H9 (cell line): ENCODE results near the gene LIPA. TPM values are rescaled to one million over a fixed set of nuclear protein-coding genes. Genes with fewer than 3 reads are reported as not detected.

Experiments used
- DNase-seq: peaks from one replicate; pipeline ENCODE4 v3.0.0-alpha.2; 2017
- H2AFZ ChIP-seq: one replicate; pipeline ENCODE4 v1.6.1; 2013; ENCODE audit warnings: mild to moderate bottlenecking, low read length, control low read depth, moderate library complexity
- H2AK5ac ChIP-seq: 2 replicates; pipeline ENCODE4 v1.6.1; 2013; ENCODE audit warnings: low read length, control low read depth, mixed read lengths; ENCODE audit not compliant: insufficient read length
- H2BK120ac ChIP-seq: one replicate; pipeline ENCODE4 v1.6.1; 2013; ENCODE audit warnings: low read depth, mild to moderate bottlenecking, low read length, control low read depth, inconsistent platforms; ENCODE audit not compliant: poor library complexity, severe bottlenecking
- H2BK12ac ChIP-seq: 2 replicates; pipeline ENCODE4 v1.6.1; 2013; ENCODE audit warnings: low read length, control low read depth, mixed read lengths, low read depth; ENCODE audit not compliant: insufficient read length
- H2BK15ac ChIP-seq: 2 replicates; pipeline ENCODE4 v1.6.1; 2013; ENCODE audit warnings: low read depth, low read length, control low read depth
- H2BK20ac ChIP-seq: one replicate; pipeline ENCODE4 v1.6.1; 2013; ENCODE audit warnings: low read depth, mild to moderate bottlenecking, low read length, control low read depth, inconsistent platforms; ENCODE audit not compliant: poor library complexity, severe bottlenecking
- H2BK5ac ChIP-seq: 2 replicates; pipeline ENCODE4 v1.6.1; 2013; ENCODE audit warnings: low read length, control low read depth, mixed read lengths; ENCODE audit not compliant: insufficient read length
- H3K14ac ChIP-seq: 2 replicates; pipeline ENCODE4 v1.6.1; 2013; ENCODE audit warnings: low read length, control low read depth; ENCODE audit not compliant: insufficient read depth
- H3K18ac ChIP-seq: 2 replicates; pipeline ENCODE4 v1.6.1; 2013; ENCODE audit warnings: low read depth, mild to moderate bottlenecking, mixed read lengths, low read length, control low read depth; ENCODE audit not compliant: insufficient read length
- H3K23ac ChIP-seq: 2 replicates; pipeline ENCODE4 v1.6.1; 2013; ENCODE audit warnings: low read length, control low read depth, mixed read lengths, low read depth; ENCODE audit not compliant: insufficient read length
- H3K23me2 ChIP-seq: 2 replicates; pipeline ENCODE4 v1.6.1; 2013; ENCODE audit warnings: low read depth, mild to moderate bottlenecking, mixed read lengths, low read length, control low read depth; ENCODE audit not compliant: insufficient read length, poor library complexity, severe bottlenecking
- H3K27ac ChIP-seq: 2 replicates; pipeline ENCODE4 v1.5.1; 2013; ENCODE audit warnings: low read length, control low read depth, mixed read lengths, low read depth; ENCODE audit not compliant: insufficient read length
- H3K27me3 ChIP-seq: 2 replicates; pipeline ENCODE4 v1.6.1; 2013; ENCODE audit warnings: low read length, control low read depth, inconsistent platforms; ENCODE audit not compliant: insufficient read depth
- H3K4ac ChIP-seq: 2 replicates; pipeline ENCODE4 v1.6.1; 2013; ENCODE audit warnings: low read depth, mild to moderate bottlenecking, control low read depth, inconsistent platforms, low read length, moderate library complexity
- H3K4me1 ChIP-seq: 2 replicates; pipeline ENCODE4 v1.6.1; 2013; ENCODE audit warnings: low read length, control low read depth, inconsistent platforms; ENCODE audit not compliant: insufficient read depth
- H3K4me2 ChIP-seq: 2 replicates; pipeline ENCODE4 v1.6.1; 2013; ENCODE audit warnings: low read length, control low read depth, mixed read lengths; ENCODE audit not compliant: insufficient read length, insufficient read depth
- H3K56ac ChIP-seq: 2 replicates; pipeline ENCODE4 v1.6.1; 2013; ENCODE audit warnings: low read depth, mild to moderate bottlenecking, mixed read lengths, low read length, control low read depth; ENCODE audit not compliant: insufficient read length
- H3K79me1 ChIP-seq: 2 replicates; pipeline ENCODE4 v1.6.1; 2013; ENCODE audit warnings: low read depth, mild to moderate bottlenecking, moderate library complexity, low read length, control low read depth, inconsistent platforms; ENCODE audit not compliant: insufficient read depth, poor library complexity, severe bottlenecking
- H3K79me2 ChIP-seq: 2 replicates; pipeline ENCODE4 v1.6.1; 2013; ENCODE audit warnings: low read length, control low read depth, inconsistent platforms; ENCODE audit not compliant: insufficient read depth
- H3K9ac ChIP-seq: 2 replicates; pipeline ENCODE4 v1.6.1; 2013; ENCODE audit warnings: low read length, control low read depth, mixed read lengths; ENCODE audit not compliant: insufficient read length; ENCODE audit errors: extremely low read depth
- H3K9me3 ChIP-seq: one replicate; pipeline ENCODE4 v1.6.1; 2013; ENCODE audit warnings: low read depth, low read length, inconsistent platforms; ENCODE audit not compliant: control insufficient read depth
- H3T11ph ChIP-seq: one replicate; pipeline ENCODE4 v1.6.1; 2013; ENCODE audit warnings: mild to moderate bottlenecking, low read length, control low read depth, inconsistent platforms
- H4K20me1 ChIP-seq: one replicate; pipeline ENCODE4 v1.6.1; 2013; ENCODE audit not compliant: control insufficient read depth, insufficient read length, insufficient read depth
- H4K5ac ChIP-seq: 2 replicates; pipeline ENCODE4 v1.6.1; 2013; ENCODE audit warnings: low read depth, mild to moderate bottlenecking, mixed read lengths, low read length, control low read depth; ENCODE audit not compliant: insufficient read length
- H4K8ac ChIP-seq: replicated peaks from 2 replicates; pipeline ENCODE4 v1.6.1; 2013; ENCODE audit warnings: low read length, control low read depth, mixed read lengths, low read depth; ENCODE audit not compliant: insufficient read length
- H4K91ac ChIP-seq: 2 replicates; pipeline ENCODE4 v1.6.1; 2013; ENCODE audit warnings: low read depth, mild to moderate bottlenecking, moderate library complexity, mixed read lengths, low read length, control low read depth; ENCODE audit not compliant: insufficient read length
- H3K27ac Mint-ChIP-seq, 3 experiments: 2 replicates in 2 of 3; 3 replicates in 1 of 3; pipeline ENCODE4 v1.8.0; 2020 to 2021; ENCODE audit warnings: mixed read lengths in 3 of 3, mild to moderate bottlenecking in 1 of 3, moderate library complexity in 1 of 3
- H3K27me3 Mint-ChIP-seq: 2 replicates; pipeline ENCODE4 v1.8.0; 2021; ENCODE audit warnings: low read depth, mild to moderate bottlenecking, moderate library complexity, mixed read lengths
- H3K36me3 Mint-ChIP-seq, 3 experiments: 2 replicates in 2 of 3; 3 replicates in 1 of 3; pipeline ENCODE4 v1.8.0; 2020 to 2021; ENCODE audit warnings: low read depth in 3 of 3, mixed read lengths in 3 of 3; ENCODE audit not compliant: insufficient read depth in 1 of 3
- H3K4me1 Mint-ChIP-seq, 2 experiments: 2 replicates each; pipeline ENCODE4 v1.8.0; 2020; ENCODE audit warnings: mixed read lengths in 2 of 2
- H3K4me3 Mint-ChIP-seq, 2 experiments: 2 replicates in 1 of 2; 3 replicates in 1 of 2; pipeline ENCODE4 v1.8.0; 2020 to 2021; ENCODE audit warnings: mild to moderate bottlenecking in 2 of 2, mixed read lengths in 2 of 2, moderate library complexity in 1 of 2
- H3K9me3 Mint-ChIP-seq, 2 experiments: 2 replicates in 1 of 2; 3 replicates in 1 of 2; pipeline ENCODE4 v1.8.0; 2020; ENCODE audit warnings: mild to moderate bottlenecking in 2 of 2, mixed read lengths in 2 of 2, moderate library complexity in 1 of 2
- CTCF ChIP-seq: fragments of 200-600 bp; sonication (generic); conservative IDR thresholded peaks from 3 replicates; pipeline ENCODE4 v1.8.0; 2021; ENCODE audit warnings: antibody characterized with exemption, mild to moderate bottlenecking
- WGBS: extraction: QIAGEN DNeasy Blood & Tissue Kit; methylation state at CpG from one replicate; pipeline ENCODE4 v1.1.7; 2013; ENCODE audit warnings: missing lambda C conversion rate, low lambda C conversion rate, mixed read lengths; ENCODE audit not compliant: insufficient read length; ENCODE audit errors: extremely low coverage; 5-methylcytosine and 5-hydroxymethylcytosine counted together
- total RNA-seq: library from RNA; stranded (reverse); gene quantifications from 2 replicates; pipeline ENCODE4 v1.2.1, GENCODE V29; 2021

LIPA gene
- total RNA-seq, 1 experiment from 2014 or later, result 20.9 TPM

- H3K27ac ChIP-seq, result no peak overlapping the region
These were observed 12.0 kb upstream of the LIPA start for GRCh38 chr10:89263531-89263930.

More at GRCh38 chr10:89263531-89263930, 12.0 kb upstream of the LIPA start:
- no peak for DNase-seq
- Histone ChIP-seq H4K91ac (no peak overlapping the region), H3K4me1 (no peaks in the 10 kb centered on the region; the same call in 1 of the 2 replicates), H3K79me1 (no peaks in the 10 kb centered on the region), H3K9me3 (no peaks in the 10 kb centered on the region), H3K23me2 (no peaks in the 10 kb centered on the region), H3K14ac (no peak overlapping the region), H4K8ac (no peak overlapping the region), H2BK12ac (no peak overlapping the region), H3K9ac (no peak overlapping the region), H2BK20ac (no peak overlapping the region), H2BK5ac (no peak overlapping the region), H3T11ph (no peak overlapping the region), H4K20me1 (no peaks in the 10 kb centered on the region), H2BK15ac (no peak overlapping the region), H3K4ac (no peak overlapping the region), H3K79me2 (no peaks in the 10 kb centered on the region), H3K4me2 (no peak overlapping the region), H3K27me3 (no peaks in the 10 kb centered on the region), H4K5ac (no peak overlapping the region), H3K23ac (no peak overlapping the region), H2AFZ (no peak overlapping the region), H3K56ac (no peak overlapping the region), H3K18ac (no peak overlapping the region), H2AK5ac (no peak overlapping the region), H2BK120ac (no peak overlapping the region)
- no peaks in the 10 kb centered on the region for H3K36me3 Mint-ChIP-seq
- no peaks in the 10 kb centered on the region for H3K9me3 Mint-ChIP-seq
- TF ChIP-seq CTCF, result no peak
- no peak overlapping the region for H3K27ac Mint-ChIP-seq
- WGBS, result no CpG with 5 or more reads among the region's 1 CpG
- peaks cover 2% of the 10 kb centered on the region; the same call in 1 of the 2 replicates for H3K27me3 Mint-ChIP-seq
- H3K4me1 Mint-ChIP-seq, result peaks cover 9 to 11% of the 10 kb centered on the region in 2 experiments; a peak in 3 of 4 replicates
- H3K4me3 Mint-ChIP-seq, result no peak overlapping the region
